PC-3 (cell line): ENCODE measurements around the gene HOXD1. TPM values are rescaled to one million over a fixed set of nuclear protein-coding genes. Genes with fewer than 3 reads are reported as not detected.

Source experiments
- ATAC-seq: fragments of 200-7000 bp; cut with Tn5 transposase; 2 replicates; pipeline ENCODE4 v1.9.1; 2020; ENCODE audit warnings: mild to moderate bottlenecking, moderate library complexity
- BruUV-seq: library from RNA; stranded (reverse); fragments of 400-500 nt; replicated peaks from 2 replicates; lab custom pipeline; 2021; lab: Mats Ljungman, UMichigan
- CTCF ChIA-PET: fragments of 300-600 bp; sonication (Branson Sonifier 250); formaldehyde crosslinking; loops from one replicate; lab custom pipeline; 2022; ENCODE audit warnings: antibody characterized with exemption; lab: Charles Lee
- POLR2A ChIA-PET: fragments of 300-600 bp; sonication (Branson Sonifier 250); formaldehyde crosslinking; loops from one replicate; lab custom pipeline; 2022; ENCODE audit warnings: antibody characterized with exemption; ENCODE audit not compliant: unreplicated experiment; lab: Charles Lee
- DNase-seq: peaks from one replicate; pipeline ENCODE4 v3.0.0-alpha.2; 2015
- H2AFZ ChIP-seq: fragments of 300-600 bp; sonication (generic); 2 replicates; pipeline ENCODE4 v1.6.0; 2016; ENCODE audit warnings: antibody characterized with exemption, low read length
- H3F3A ChIP-seq: fragments of 300-600 bp; sonication (generic); one replicate; pipeline ENCODE4 v1.6.0; 2017; ENCODE audit warnings: antibody characterized with exemption, low read length, control low read depth, mild to moderate bottlenecking; ENCODE audit not compliant: unreplicated experiment
- H3K27ac ChIP-seq: fragments of 300-600 bp; sonication (generic); 2 replicates; pipeline ENCODE4 v1.5.1; 2016; ENCODE audit warnings: mild to moderate bottlenecking, low read length
- H3K27me3 ChIP-seq: fragments of 300-600 bp; sonication (generic); 2 replicates; pipeline ENCODE4 v1.6.1; 2016; ENCODE audit warnings: low read length, mixed read lengths
- H3K36me3 ChIP-seq: fragments of 300-600 bp; sonication (generic); 2 replicates; pipeline ENCODE4 v1.6.1; 2016; ENCODE audit warnings: low read depth, mixed run types, low read length, mixed read lengths
- H3K4me1 ChIP-seq: fragments of 300-600 bp; sonication (generic); 2 replicates; pipeline ENCODE4 v1.5.1; 2016; ENCODE audit warnings: low read length; ENCODE audit not compliant: insufficient read depth
- H3K4me2 ChIP-seq: fragments of 300-600 bp; sonication (generic); 2 replicates; pipeline ENCODE4 v1.6.0; 2016; ENCODE audit warnings: low read length
- H3K4me3 ChIP-seq: fragments of 300-600 bp; sonication (generic); 2 replicates; pipeline ENCODE4 v1.5.1; 2016; ENCODE audit warnings: mild to moderate bottlenecking, low read length, mixed read lengths
- H3K79me2 ChIP-seq: fragments of 300-600 bp; sonication (generic); 2 replicates; pipeline ENCODE4 v1.6.1; 2017; ENCODE audit warnings: low read length, mixed read lengths
- H3K9ac ChIP-seq: fragments of 300-600 bp; sonication (generic); 2 replicates; pipeline ENCODE4 v1.6.0; 2016; ENCODE audit warnings: mild to moderate bottlenecking, low read length
- H3K9me2 ChIP-seq: fragments of 300-600 bp; sonication (generic); replicated peaks from 2 replicates; pipeline ENCODE4 v1.6.1; 2016; ENCODE audit warnings: mixed run types, low read length, mixed read lengths
- H3K9me3 ChIP-seq: fragments of 300-600 bp; sonication (generic); 2 replicates; pipeline ENCODE4 v1.6.1; 2016; ENCODE audit warnings: low read length, mixed read lengths
- H4K20me1 ChIP-seq: fragments of 300-600 bp; sonication (generic); 2 replicates; pipeline ENCODE4 v1.6.1; 2016; ENCODE audit warnings: low read length, mixed read lengths
- CTCF ChIP-seq: fragments of 300-600 bp; sonication (generic); conservative IDR thresholded peaks from 2 replicates; pipeline ENCODE4 v1.5.1; 2017; ENCODE audit warnings: antibody characterized with exemption, low read depth, mild to moderate bottlenecking, low read length
- EZH2 ChIP-seq: fragments of 300-600 bp; sonication (generic); IDR thresholded peaks from one replicate; pipeline ENCODE4 v1.6.1; 2017; ENCODE audit warnings: antibody characterized with exemption, mild to moderate bottlenecking, low read length; ENCODE audit not compliant: unreplicated experiment
- EZH2phosphoT487 ChIP-seq: fragments of 300-600 bp; sonication (generic); IDR thresholded peaks from 2 replicates; pipeline ENCODE4 v1.6.1; 2018; ENCODE audit warnings: mild to moderate bottlenecking, antibody characterized with exemption, low read length, borderline replicate concordance
- intact Hi-C: fragments of 100-400 bp; cut with micrococcal nuclease; formaldehyde crosslinking; loops from 2 replicates; pipeline ENCODE4 v1.9.0; 2023
- microRNA-seq: library from miRNA; unstranded; fragments of <30 nt; microRNA quantifications from one replicate; pipeline ENCODE4 v1.1.0, GENCODE V29; 2020; ENCODE audit not compliant: unreplicated experiment
- total RNA-seq: library from RNA; depleted of rRNA; stranded (reverse); fragments of >200 nt; gene quantifications from 2 replicates; pipeline ENCODE4 v1.2.3, GENCODE V29; 2014; rRNA removed

HOXD1 gene
- total RNA-seq, 1 experiment from 2014 or later: not detected

GRCh38 chr2:176239031-176239430, 50.6 kb downstream of the HOXD1 start:
- no peak overlapping the region for H3K4me3 ChIP-seq
- no peaks in the 10 kb centered on the region for H4K20me1 ChIP-seq
- no peak overlapping the region for H2AFZ ChIP-seq
- H3K9me2 ChIP-seq: no peaks in the 10 kb centered on the region
- no peaks in the 10 kb centered on the region for H3K79me2 ChIP-seq
- no peaks in the 10 kb centered on the region for H3K9me3 ChIP-seq
- intact Hi-C loops: no loop called here
- no peak overlapping the region for H3K9ac ChIP-seq
- no TSS peak for BruUV-seq
- no peaks in the 10 kb centered on the region for H3K4me1 ChIP-seq
- DNase-seq (no peak), ATAC-seq (no peak)
- POLR2A ChIA-PET: no interaction called here
- H3K36me3 ChIP-seq: no peaks in the 10 kb centered on the region
- H3K4me2 ChIP-seq: no peak overlapping the region
- H3K27ac ChIP-seq: no peak overlapping the region
- no peaks in the 10 kb centered on the region for H3K27me3 ChIP-seq
- TF ChIP-seq CTCF (no peak), EZH2 (no peak), EZH2phosphoT487 (no peak)
- no peaks in the 10 kb centered on the region for H3F3A ChIP-seq
- CTCF ChIA-PET: no interaction called here

GRCh38 chr2:176240301-176240700, 51.8 kb downstream of the HOXD1 start:
- TF ChIP-seq EZH2 (no peak), CTCF (no peak), EZH2phosphoT487 (no peak)
- H3K9me3 ChIP-seq: no peaks in the 10 kb centered on the region
- no peaks in the 10 kb centered on the region for H3K9me2 ChIP-seq
- POLR2A ChIA-PET: no interaction called here
- H3K79me2 ChIP-seq: no peaks in the 10 kb centered on the region
- CTCF ChIA-PET: no interaction called here
- no peak overlapping the region for H3K9ac ChIP-seq
- 0 out of 2 replicates have a peak, but pooled peaks cover 3% of the 10 kb centered on the region for H3K27me3 ChIP-seq
- ATAC-seq (no peak), DNase-seq (no peak)
- H3K36me3 ChIP-seq: no peaks in the 10 kb centered on the region
- intact Hi-C loops: no loop called here
- no peaks in the 10 kb centered on the region for H3K4me1 ChIP-seq
- H3K4me2 ChIP-seq: no peak overlapping the region
- no peaks in the 10 kb centered on the region for H3F3A ChIP-seq
- H4K20me1 ChIP-seq: no peaks in the 10 kb centered on the region
- no peak overlapping the region for H2AFZ ChIP-seq
- H3K27ac ChIP-seq: no peak overlapping the region
- no TSS peak for BruUV-seq
- H3K4me3 ChIP-seq: no peak overlapping the region

Small RNAs within 50 kb of the gene (microRNA-seq; reads per million reads assigned to microRNA genes)
- gene MIR10B: 3,389 reads per million, percentile 91 among the genes with 10 or more reads in this experiment

Other genes with a start within 250 kb of the HOXD1 start
- 19.5 and 21.9 TPM in 2 replicates for gene LNPK, start 186.4 kb upstream of the HOXD1 start, total RNA-seq
- not detected in 2 replicates for gene EVX2, start 104.7 kb upstream of the HOXD1 start, total RNA-seq
- gene HOXD13, start 95.9 kb upstream of the HOXD1 start, total RNA-seq: 0.36 and 0.46 TPM in 2 replicates
- gene HOXD12, start 88.9 kb upstream of the HOXD1 start, total RNA-seq: not detected in 2 replicates
- not detected in 2 replicates for gene HOXD11, start 81.4 kb upstream of the HOXD1 start, total RNA-seq
- gene HOXD10, start 71.9 kb upstream of the HOXD1 start, total RNA-seq: not detected in 2 replicates
- not detected in 2 replicates for gene HOXD9, start 65.9 kb upstream of the HOXD1 start, total RNA-seq
- 1.9 and 2.9 TPM in 2 replicates for gene HOXD8, start 59.0 kb upstream of the HOXD1 start, total RNA-seq
- gene HOXD4, start 37.1 kb upstream of the HOXD1 start, total RNA-seq: 0.29 and 1.8 TPM in 2 replicates
- 3.0 and 4.4 TPM in 2 replicates for gene HOXD3, start 31.4 kb upstream of the HOXD1 start, total RNA-seq
- gene MTX2, start 80.8 kb downstream of the HOXD1 start, total RNA-seq: 33.3 and 54.5 TPM in 2 replicates